ENCODE measurements around the gene HMOX1.
A peak's percentile ranks its signal among the peaks of the same experiment; 100 is the strongest.

GRCh38 chr22:35352214-35353111 is 28.4 kb upstream of the HMOX1 start:
- TF ChIP-seq CTCF (IDR thresholded peaks at IDR 0.05; ENCODE audit: low read length) (peak; percentile 50), EZH2 (optimal IDR thresholded peaks at IDR 0.05; ENCODE audit: low read depth, low read length) (no peak), EZH2phosphoT487 (IDR thresholded peaks at IDR 0.05; ENCODE audit: low read length) (no peak)

All from MM.1S (cell line).